ENCODE measurements around the gene LRRC66.

GRCh38 chr4:52054254-52054653 lies 34.1 kb upstream of the LRRC66 start:
- no peak for TF ChIP-seq CTCF (CRISPR knock-in tag; IDR thresholded peaks at IDR 0.05)
- TF ChIP-seq CSRNP1 (CRISPR knock-in tag; IDR thresholded peaks at IDR 0.05): no peak
- TF ChIP-seq ZFYVE20 (CRISPR knock-in tag; IDR thresholded peaks at IDR 0.05; ENCODE audit: borderline replicate concordance, low read depth): no peak
- no peak for TF ChIP-seq TRAFD1 (CRISPR knock-in tag; IDR thresholded peaks at IDR 0.05; ENCODE audit: borderline replicate concordance)
- no peak for TF ChIP-seq ATF3 (CRISPR knock-in tag; IDR thresholded peaks at IDR 0.05)
- TF ChIP-seq THAP9 (CRISPR knock-in tag; IDR thresholded peaks at IDR 0.05; ENCODE audit: borderline replicate concordance): no peak
- TF ChIP-seq ZNF225 (CRISPR knock-in tag; IDR thresholded peaks at IDR 0.05): no peak
- TF ChIP-seq EZH2 (conservative IDR thresholded peaks at IDR 0.05; ENCODE audit: low read depth, low read length): no peak
- no peak for TF ChIP-seq POLR2AphosphoS5 (IDR thresholded peaks at IDR 0.05; ENCODE audit: low read depth, low read length)
- no peak for TF ChIP-seq ZNF446 (CRISPR knock-in tag; IDR thresholded peaks at IDR 0.05)
- TF ChIP-seq HDAC2 (CRISPR knock-in tag; IDR thresholded peaks at IDR 0.05): no peak
- TF ChIP-seq TAF1 (CRISPR knock-in tag; IDR thresholded peaks at IDR 0.05): no peak
- TF ChIP-seq ZC3H4 (CRISPR knock-in tag; IDR thresholded peaks at IDR 0.05; ENCODE audit: borderline replicate concordance): no peak
- TF ChIP-seq MXI1 (IDR thresholded peaks at IDR 0.05; ENCODE audit: borderline replicate concordance, low read depth, low read length): no peak

Measured in HepG2 (cell line).